ENCODE results near the gene MGAT5.

The MGAT5 gene

GRCh38 chr2:134362740-134363139, 108.9 kb downstream of the MGAT5 start:
- POLR2A ChIA-PET: no interaction called here
- Histone ChIP-seq H3K27ac (ENCODE audit: extremely low read depth, low read depth, low read length) (no peak overlapping the region), H3K4me1 (ENCODE audit: control insufficient read depth, insufficient read depth, low read length) (peaks cover 12% of the 10 kb centered on the region), H3K4me3 (ENCODE audit: low read depth, low read length) (no peak overlapping the region), H3K36me3 (ENCODE audit: control insufficient read depth in 2 of 2, insufficient read depth in 1 of 2, low read length in 2 of 2) (peaks cover 0 to 21% of the 10 kb centered on the region in 2 experiments; a peak in 1 of 3 replicates), H3K9me3 (ENCODE audit: control insufficient read depth, insufficient read depth, low read depth, low read length) (no peaks in the 10 kb centered on the region)
- no peak for TF ChIP-seq ZNF623 (tag by site-specific recombination; IDR thresholded peaks at IDR 0.05)
- no peak for TF ChIP-seq ZNF114 (tag by site-specific recombination; IDR thresholded peaks at IDR 0.05)
- no peak for TF ChIP-seq YY2 (tag by site-specific recombination; IDR thresholded peaks at IDR 0.05)
- TF ChIP-seq ZNF324 (tag by site-specific recombination; IDR thresholded peaks at IDR 0.05): no peak
- no peak for TF ChIP-seq ZNF670 (tag by site-specific recombination; IDR thresholded peaks at IDR 0.05; ENCODE audit: low read depth)
- TF ChIP-seq ZNF555 (tag by site-specific recombination; conservative IDR thresholded peaks at IDR 0.05): no peak
- TF ChIP-seq TRIM28 (IDR thresholded peaks at IDR 0.05; ENCODE audit: borderline replicate concordance, low read length): no peak
- TF ChIP-seq ZEB2 (tag by site-specific recombination; IDR thresholded peaks at IDR 0.05): no peak
- CTCF ChIA-PET: no interaction called here

DNA sequence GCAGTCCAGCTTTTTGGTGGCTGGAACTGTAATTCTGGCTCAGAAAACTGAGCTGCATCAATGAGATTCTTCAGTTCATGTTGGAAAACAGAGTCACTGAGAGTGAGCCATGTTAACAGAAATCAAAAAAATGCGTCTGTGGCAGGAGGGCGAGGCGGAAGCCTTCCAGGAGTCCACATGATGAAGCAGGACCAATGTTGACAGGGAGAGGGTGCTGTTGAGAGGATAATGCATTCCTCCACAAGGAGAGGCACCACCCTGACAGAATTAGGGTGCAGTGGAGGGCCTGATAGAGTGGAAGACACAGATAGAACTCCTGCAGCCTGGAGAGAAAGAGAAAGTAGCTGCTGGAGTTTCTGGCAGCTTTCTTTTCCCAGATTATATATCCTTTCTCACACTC, 111.5 kb downstream of the MGAT5 start:
- Histone ChIP-seq H3K4me3 (ENCODE audit: low read depth, low read length) (no peak overlapping the region), H3K27ac (ENCODE audit: extremely low read depth, low read depth, low read length) (no peak overlapping the region), H3K4me1 (ENCODE audit: control insufficient read depth, insufficient read depth, low read length) (peaks cover 14% of the 10 kb centered on the region), H3K9me3 (ENCODE audit: control insufficient read depth, insufficient read depth, low read depth, low read length) (no peaks in the 10 kb centered on the region), H3K36me3 (ENCODE audit: control insufficient read depth in 2 of 2, insufficient read depth in 1 of 2, low read length in 2 of 2) (peaks cover 0 to 21% of the 10 kb centered on the region in 2 experiments; a peak in 1 of 3 replicates)
- POLR2A ChIA-PET: no interaction called here
- TF ChIP-seq ZFP37 (tag by site-specific recombination; IDR thresholded peaks at IDR 0.05) (no peak), ZNF155 (tag by site-specific recombination; IDR thresholded peaks at IDR 0.05) (no peak), MYNN (tag by site-specific recombination; IDR thresholded peaks at IDR 0.05; ENCODE audit: borderline replicate concordance) (no peak), ZSCAN30 (tag by site-specific recombination; IDR thresholded peaks at IDR 0.05) (no peak), ZNF175 (tag by site-specific recombination; IDR thresholded peaks at IDR 0.05) (no peak), ZNF830 (tag by site-specific recombination; IDR thresholded peaks at IDR 0.05; ENCODE audit: low read depth) (no peak), ZNF433 (tag by site-specific recombination; IDR thresholded peaks at IDR 0.05; ENCODE audit: low read depth) (no peak), ZBTB8A (tag by site-specific recombination; IDR thresholded peaks at IDR 0.05) (no peak), ZNF292 (tag by site-specific recombination; IDR thresholded peaks at IDR 0.05; ENCODE audit: borderline replicate concordance, low read depth) (no peak), ZNF19 (tag by site-specific recombination; IDR thresholded peaks at IDR 0.05; ENCODE audit: low read depth) (no peak)
- TF ChIP-seq, protein P1, sequence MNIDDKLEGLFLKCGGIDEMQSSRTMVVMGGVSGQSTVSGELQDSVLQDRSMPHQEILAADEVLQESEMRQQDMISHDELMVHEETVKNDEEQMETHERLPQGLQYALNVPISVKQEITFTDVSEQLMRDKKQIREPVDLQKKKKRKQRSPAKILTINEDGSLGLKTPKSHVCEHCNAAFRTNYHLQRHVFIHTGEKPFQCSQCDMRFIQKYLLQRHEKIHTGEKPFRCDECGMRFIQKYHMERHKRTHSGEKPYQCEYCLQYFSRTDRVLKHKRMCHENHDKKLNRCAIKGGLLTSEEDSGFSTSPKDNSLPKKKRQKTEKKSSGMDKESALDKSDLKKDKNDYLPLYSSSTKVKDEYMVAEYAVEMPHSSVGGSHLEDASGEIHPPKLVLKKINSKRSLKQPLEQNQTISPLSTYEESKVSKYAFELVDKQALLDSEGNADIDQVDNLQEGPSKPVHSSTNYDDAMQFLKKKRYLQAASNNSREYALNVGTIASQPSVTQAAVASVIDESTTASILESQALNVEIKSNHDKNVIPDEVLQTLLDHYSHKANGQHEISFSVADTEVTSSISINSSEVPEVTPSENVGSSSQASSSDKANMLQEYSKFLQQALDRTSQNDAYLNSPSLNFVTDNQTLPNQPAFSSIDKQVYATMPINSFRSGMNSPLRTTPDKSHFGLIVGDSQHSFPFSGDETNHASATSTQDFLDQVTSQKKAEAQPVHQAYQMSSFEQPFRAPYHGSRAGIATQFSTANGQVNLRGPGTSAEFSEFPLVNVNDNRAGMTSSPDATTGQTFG (tag by site-specific recombination; IDR thresholded peaks at IDR 0.05; ENCODE audit: borderline replicate concordance): no peak
- CTCF ChIA-PET: interaction anchor here (0.9 to 1.3 kb wide), 2 partner anchors 13 to 477 kb away, joined by 3 read pairs; no protein-coding TSS in a partner anchor

- ChIA-PET CTCF (interaction anchor here (2.2 kb wide), 1 partner anchor 248 kb away, joined by 7 read pairs; no protein-coding TSS in a partner anchor), POLR2A (no interaction called here)
- Histone ChIP-seq H3K27ac (ENCODE audit: extremely low read depth, low read depth, low read length) (no peak overlapping the region), H3K4me3 (ENCODE audit: low read depth, low read length) (no peak overlapping the region), H3K36me3 (ENCODE audit: control insufficient read depth in 2 of 2, insufficient read depth in 1 of 2, low read length in 2 of 2) (peaks cover 0 to 21% of the 10 kb centered on the region in 2 experiments; a peak in 1 of 3 replicates), H3K4me1 (ENCODE audit: control insufficient read depth, insufficient read depth, low read length) (peaks cover 14% of the 10 kb centered on the region), H3K9me3 (ENCODE audit: control insufficient read depth, insufficient read depth, low read depth, low read length) (no peaks in the 10 kb centered on the region)
- TF ChIP-seq ZBTB1 (tag by site-specific recombination; IDR thresholded peaks at IDR 0.05): no peak
- no peak for TF ChIP-seq SP2 (tag by site-specific recombination; IDR thresholded peaks at IDR 0.05)
- no peak for TF ChIP-seq ZNF596 (tag by site-specific recombination; IDR thresholded peaks at IDR 0.05)
- TF ChIP-seq MYNN (tag by site-specific recombination; IDR thresholded peaks at IDR 0.05; ENCODE audit: borderline replicate concordance): no peak
- no peak for TF ChIP-seq ZNF585B (tag by site-specific recombination; IDR thresholded peaks at IDR 0.05)
- no peak for TF ChIP-seq KLF8 (tag by site-specific recombination; IDR thresholded peaks at IDR 0.05)
- TF ChIP-seq ZNF624 (tag by site-specific recombination; IDR thresholded peaks at IDR 0.05): no peak
- TF ChIP-seq, protein P2, sequence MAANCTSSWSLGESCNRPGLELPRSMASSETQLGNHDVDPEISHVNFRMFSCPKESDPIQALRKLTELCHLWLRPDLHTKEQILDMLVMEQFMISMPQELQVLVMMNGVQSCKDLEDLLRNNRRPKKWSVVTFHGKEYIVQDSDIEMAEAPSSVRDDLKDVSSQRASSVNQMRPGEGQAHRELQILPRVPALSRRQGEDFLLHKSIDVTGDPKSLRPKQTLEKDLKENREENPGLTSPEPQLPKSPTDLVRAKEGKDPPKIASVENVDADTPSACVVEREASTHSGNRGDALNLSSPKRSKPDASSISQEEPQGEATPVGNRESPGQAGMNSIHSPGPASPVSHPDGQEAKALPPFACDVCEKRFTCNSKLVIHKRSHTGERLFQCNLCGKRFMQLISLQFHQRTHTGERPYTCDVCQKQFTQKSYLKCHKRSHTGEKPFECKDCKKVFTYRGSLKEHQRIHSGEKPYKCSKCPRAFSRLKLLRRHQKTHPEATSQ (tag by site-specific recombination; IDR thresholded peaks at IDR 0.05): no peak
- no peak for TF ChIP-seq ZNF24 (tag by site-specific recombination; IDR thresholded peaks at IDR 0.05)
- no peak for TF ChIP-seq ZFHX2 (tag by site-specific recombination; conservative IDR thresholded peaks at IDR 0.05)
- no peak for TF ChIP-seq ZFP41 (tag by site-specific recombination; IDR thresholded peaks at IDR 0.05; ENCODE audit: borderline replicate concordance)
- TF ChIP-seq ZNF548 (tag by site-specific recombination; IDR thresholded peaks at IDR 0.05): no peak
- no peak for TF ChIP-seq KLF10 (tag by site-specific recombination; IDR thresholded peaks at IDR 0.05)
- TF ChIP-seq ZNF138 (tag by site-specific recombination; IDR thresholded peaks at IDR 0.05; ENCODE audit: borderline replicate concordance): no peak
- no peak for TF ChIP-seq ZFP69B (tag by site-specific recombination; IDR thresholded peaks at IDR 0.05)
Observed at GRCh38 chr2:134366359-134366758, 112.5 kb downstream of the MGAT5 start.
